Hindlimb muscle (tissue), 1 donor: ENCODE results near the gene EEA1. TPM values are rescaled to one million over a fixed set of nuclear protein-coding genes. Genes with fewer than 3 reads are reported as not detected.
"Not testable (repeated sequence)": the region's sequence is repeated elsewhere in the genome, so short reads cannot be mapped to it uniquely, and the experiment has no call there.

ENCODE experiments used
- DNase-seq: peaks from one replicate; pipeline ENCODE4 v3.0.0-alpha.2; 2013
- polyA plus RNA-seq: library from polyadenylated mRNA; unstranded; fragments of 120-200 nt; gene quantifications from one replicate; pipeline ENCODE4 v1.2.1, GENCODE V29; 2013; ENCODE audit not compliant: insufficient read length

Gene EEA1
- 19.3 TPM for polyA plus RNA-seq

GRCh38 chr12:92928962-92929915 is at the start of gene EEA1:
TSS of gene EEA1 (minus strand) at chr12:92929295. CDS start at chr12:92929066, 229 bp downstream.
- DNase-seq: peak; percentile 98

DNA sequence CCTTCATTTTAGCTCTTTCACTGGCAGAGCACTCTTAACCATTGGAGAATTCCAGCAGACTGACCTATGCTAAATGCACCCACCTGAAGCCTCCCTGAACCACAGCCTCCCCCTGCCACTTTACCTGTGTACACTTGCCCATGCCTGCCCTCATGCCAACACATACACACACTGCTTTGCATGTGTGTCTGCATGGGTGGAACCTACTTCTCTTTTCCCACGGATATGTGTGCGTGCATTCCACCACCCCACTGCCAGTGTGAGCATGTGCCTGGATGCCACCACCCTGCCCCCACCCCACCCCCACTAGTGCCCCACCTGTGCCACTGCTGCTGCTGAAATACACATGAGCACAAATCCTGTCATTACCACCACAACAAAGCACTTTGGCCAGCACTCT is 49.5 kb upstream of the EEA1 start:
- no peak for DNase-seq

GRCh38 chr12:92977326-92977725 is 48.2 kb upstream of the EEA1 start:
- DNase-seq: no peak

DNA sequence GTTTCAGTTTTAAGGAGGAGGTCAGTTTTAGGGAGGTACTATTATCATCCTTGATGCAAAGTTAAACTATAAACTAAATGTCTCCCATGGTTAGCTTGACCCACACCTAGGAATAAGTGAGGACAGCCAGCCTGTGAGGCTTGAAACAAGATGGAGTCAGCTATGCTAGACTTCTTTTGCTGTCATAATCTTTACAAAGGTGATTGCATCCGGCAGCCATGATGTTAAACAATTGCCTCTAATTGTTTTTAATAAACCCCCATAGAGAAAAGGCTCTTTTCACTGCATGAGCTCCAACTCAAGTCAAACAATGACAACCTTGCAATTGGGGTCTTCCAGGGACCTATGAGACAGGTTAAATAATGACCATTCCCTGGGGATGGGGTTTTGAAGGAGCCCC is 45.7 kb upstream of the EEA1 start:
- no peak for DNase-seq

- no peak for DNase-seq
Measured at GRCh38 chr12:92973614-92974013, 44.5 kb upstream of the EEA1 start.

DNA sequence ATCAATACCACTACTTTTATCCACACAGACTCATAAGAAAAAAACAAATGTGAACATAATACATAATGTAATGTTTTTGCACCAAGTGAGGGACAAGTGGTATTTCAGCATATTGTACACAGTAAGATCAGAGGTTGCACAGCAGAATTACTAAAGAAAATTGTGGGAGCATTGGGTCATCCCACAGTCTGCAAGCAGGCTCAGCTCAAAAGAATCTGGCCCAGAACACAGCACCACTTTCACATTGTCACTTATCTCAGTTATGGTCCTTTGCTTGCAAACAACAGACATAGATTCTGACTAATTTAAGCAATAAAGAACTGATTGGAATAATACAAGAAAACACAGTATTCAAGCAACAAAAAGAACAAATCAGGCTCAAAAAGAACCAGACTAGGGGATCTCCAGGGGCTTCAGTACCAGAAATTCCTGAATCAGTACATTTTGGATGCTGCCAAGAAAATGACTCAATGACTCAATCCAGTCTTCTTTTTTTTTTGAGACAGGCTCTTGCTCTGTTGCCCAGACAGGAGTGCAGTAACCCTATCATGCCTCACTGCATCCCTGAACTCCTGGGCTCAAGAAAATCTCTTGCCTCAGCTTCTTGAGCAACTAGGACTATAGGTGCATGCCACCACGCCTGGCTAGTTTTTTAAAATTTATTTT is 42.9 kb upstream of the EEA1 start:
- DNase-seq: no peak

DNA sequence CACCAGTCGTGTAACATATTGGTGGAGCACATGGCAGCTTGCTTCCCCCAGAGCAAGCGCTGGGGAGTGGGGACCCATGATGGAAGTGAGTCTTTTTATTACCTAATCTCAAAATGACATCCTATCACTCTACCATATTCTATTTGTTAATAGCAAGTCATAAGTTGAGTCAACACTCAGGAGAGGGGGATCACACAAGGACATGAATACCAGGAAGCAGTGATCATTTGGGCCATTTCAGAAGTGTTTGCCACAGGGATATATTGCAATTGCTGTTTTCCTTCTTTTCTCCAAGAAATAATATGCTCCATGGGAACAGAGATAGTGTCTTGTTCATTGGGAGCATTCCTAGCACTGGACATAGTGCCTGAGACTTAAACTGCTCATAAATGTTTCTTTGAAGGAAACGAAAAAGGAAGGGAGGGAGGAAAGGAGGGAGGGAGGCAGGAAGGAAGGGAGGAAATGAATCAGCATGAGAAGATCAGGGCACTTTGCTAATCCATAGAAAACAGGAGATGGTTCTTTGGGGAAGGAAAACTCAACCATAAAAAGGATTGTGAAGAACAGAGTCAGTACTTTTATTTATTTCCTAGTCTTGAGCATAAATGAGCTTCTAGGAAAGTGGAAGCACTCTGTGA is 39.2 kb upstream of the EEA1 start:
- no peak for DNase-seq

GRCh38 chr12:92964378-92964777 is 35.3 kb upstream of the EEA1 start:
- not testable (repeated sequence) for DNase-seq

- DNase-seq: no peak
Measured at GRCh38 chr12:92961949-92962348, 32.9 kb upstream of the EEA1 start.

- no peak for DNase-seq
Measured at GRCh38 chr12:92955997-92956663, 27.0 kb upstream of the EEA1 start.

- no peak for DNase-seq
Measured at GRCh38 chr12:92953747-92954146, 24.7 kb upstream of the EEA1 start.

DNA sequence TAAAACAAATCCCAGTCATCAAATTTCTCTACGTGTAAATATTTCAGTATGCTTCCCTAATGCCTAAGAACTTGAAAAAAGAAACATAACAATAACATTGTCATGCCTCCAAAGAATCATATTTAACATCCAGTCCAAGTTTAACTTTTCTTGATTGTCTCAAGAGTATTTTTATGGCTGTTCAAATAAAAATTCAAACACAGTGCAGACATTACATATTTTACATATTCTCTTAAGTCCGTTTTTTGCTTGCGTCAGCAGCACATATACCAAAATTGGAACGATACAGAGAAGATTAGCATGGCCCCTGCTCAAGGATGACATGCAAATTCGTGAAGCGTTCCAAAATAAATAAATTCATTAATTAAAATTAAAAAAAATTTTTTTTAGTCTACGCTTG is 23.3 kb upstream of the EEA1 start:
- DNase-seq: no peak

DNA sequence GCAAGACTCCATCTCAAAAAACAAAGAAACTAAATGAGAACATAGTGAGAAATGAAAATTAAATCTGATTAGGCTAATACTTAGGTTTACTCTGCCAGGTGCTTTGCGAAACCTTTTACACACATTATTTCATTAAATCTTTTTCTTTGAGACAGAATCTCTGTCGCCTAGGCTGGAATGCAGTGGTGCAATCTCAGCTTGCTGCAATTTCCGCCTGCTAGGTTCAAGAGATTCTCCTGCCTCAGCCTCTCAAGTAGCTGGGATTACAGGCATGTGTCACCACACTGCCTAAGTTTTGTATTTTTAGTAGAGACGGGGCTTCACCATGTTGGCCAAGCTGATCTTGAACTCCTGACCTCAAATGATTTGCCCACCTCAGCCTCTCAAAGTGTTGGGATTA is 21.9 kb upstream of the EEA1 start:
- no peak for DNase-seq

DNA sequence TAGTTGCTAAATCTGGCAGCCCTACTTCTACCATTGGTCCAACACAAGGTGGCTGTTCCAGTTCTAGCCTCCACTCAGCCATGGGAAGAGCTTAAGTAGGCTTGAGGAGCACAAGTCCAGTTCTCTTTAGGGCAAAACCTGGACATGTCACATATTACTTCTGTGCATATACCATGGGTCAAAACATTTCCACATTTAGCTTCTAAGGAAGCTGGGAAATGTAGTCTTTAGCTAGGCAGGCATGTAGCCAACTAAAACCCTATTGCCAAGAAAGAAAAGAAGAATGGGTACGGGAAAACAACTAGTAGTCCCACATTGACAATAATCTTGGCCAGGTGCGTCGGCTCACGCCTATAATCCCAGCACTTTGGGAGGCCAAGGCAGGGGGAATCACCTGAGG is 20.9 kb upstream of the EEA1 start:
- DNase-seq: no peak

- DNase-seq: no peak
Measured at GRCh38 chr12:92949466-92949865, 20.4 kb upstream of the EEA1 start.

GRCh38 chr12:92947589-92948215 is 18.6 kb upstream of the EEA1 start:
- no peak for DNase-seq

DNA sequence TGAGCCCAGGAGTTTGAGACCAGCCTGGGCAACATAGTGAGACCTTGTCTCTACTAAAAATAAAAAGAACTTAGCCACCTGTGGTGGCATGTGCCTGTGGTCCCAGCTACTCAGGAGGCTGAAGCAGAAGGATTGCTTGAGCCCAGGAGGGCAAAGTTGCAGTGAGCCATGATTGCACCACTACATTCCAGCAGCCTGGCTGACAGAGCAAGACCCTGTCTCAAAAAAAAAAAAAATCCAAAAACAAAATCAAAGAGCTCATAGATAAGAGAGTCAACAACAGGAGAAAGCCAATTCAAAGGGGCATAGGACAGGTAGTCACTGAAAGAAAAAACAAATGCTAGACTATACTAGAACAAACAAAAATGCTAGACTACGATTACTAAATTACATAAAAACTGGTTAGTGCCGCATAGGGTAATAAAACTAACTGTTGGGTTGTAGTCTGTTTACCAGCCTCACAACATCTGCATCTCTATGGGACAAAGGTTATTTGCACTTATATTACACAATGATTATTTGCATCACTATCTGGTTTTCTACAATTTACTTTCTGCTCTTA is 16.6 kb upstream of the EEA1 start:
- no peak for DNase-seq

GRCh38 chr12:92943482-92944250 is 14.6 kb upstream of the EEA1 start:
- DNase-seq: no peak

DNA sequence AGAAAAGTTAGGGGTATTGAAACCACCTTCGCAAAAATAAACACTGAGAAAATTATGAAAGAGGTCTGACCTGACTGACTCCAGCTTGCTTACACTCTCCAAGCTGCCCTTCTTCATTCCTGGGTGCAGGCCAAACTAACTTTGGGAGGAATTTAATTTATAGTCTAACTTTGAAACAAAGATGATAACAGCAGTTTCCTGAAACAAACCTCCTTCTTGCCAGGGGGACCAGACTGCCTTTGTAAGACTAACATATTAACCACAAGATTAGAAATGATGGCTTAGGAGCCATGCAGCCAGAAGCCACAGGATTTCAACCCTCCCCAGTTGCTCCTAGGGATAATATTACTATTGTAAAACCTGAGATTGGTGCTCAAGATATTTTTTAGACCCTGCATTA is 13.8 kb upstream of the EEA1 start:
- no peak for DNase-seq

DNA sequence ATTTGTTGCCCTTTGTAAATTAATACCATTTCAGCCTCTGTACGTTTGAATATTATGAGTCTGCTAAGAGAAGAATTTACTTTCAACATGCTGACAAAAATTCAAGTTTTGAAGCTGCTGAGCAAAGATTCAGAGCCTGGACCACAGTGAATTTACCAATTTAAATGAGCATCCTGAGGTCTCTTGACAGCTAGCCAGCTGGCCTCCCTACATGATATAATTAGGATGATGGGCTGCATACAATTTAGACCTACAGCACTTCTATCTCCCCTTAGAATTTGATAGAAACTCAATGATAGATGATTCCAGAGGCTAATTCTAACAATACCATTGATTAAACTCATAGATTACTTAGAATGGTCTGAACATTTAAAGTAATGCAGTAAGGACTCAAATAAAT is 10.0 kb upstream of the EEA1 start:
- DNase-seq: no peak

GRCh38 chr12:92938638-92939037 is 9.5 kb upstream of the EEA1 start:
- DNase-seq: no peak
